AG04449 (cell line): ENCODE measurements around the gene SRSF8.

ENCODE experiments used
- CTCF ChIA-PET: fragments of 350-600 bp; formaldehyde crosslinking; extraction: SDS; loops from one replicate; lab custom pipeline; 2021; ENCODE audit warnings: antibody characterized with exemption; lab: Yijun Ruan, JAX
- POLR2A ChIA-PET: fragments of 400-600, 350-600 bp; formaldehyde crosslinking; extraction: SDS; loops from one replicate; lab custom pipeline; 2020; ENCODE audit warnings: antibody characterized with exemption, inconsistent platforms; lab: Yijun Ruan, JAX
- DNase-seq: peaks from one replicate; pipeline ENCODE4 v3.0.0-alpha.2; 2010; ENCODE audit warnings: low read depth, low spot score
- H3K4me3 ChIP-seq: 2 replicates; pipeline ENCODE4 v1.5.1; 2011; ENCODE audit warnings: low read depth, mild to moderate bottlenecking, control low read depth, low read length
- TF ChIP-seq, protein P1 (sequence below): IDR thresholded peaks from one replicate; pipeline ENCODE4 v1.5.1; 2011; ENCODE audit warnings: mild to moderate bottlenecking, moderate library complexity, low read length, control low read depth, inconsistent platforms; ENCODE audit not compliant: insufficient read depth; ENCODE audit errors: missing control alignments

Gene SRSF8

DNA sequence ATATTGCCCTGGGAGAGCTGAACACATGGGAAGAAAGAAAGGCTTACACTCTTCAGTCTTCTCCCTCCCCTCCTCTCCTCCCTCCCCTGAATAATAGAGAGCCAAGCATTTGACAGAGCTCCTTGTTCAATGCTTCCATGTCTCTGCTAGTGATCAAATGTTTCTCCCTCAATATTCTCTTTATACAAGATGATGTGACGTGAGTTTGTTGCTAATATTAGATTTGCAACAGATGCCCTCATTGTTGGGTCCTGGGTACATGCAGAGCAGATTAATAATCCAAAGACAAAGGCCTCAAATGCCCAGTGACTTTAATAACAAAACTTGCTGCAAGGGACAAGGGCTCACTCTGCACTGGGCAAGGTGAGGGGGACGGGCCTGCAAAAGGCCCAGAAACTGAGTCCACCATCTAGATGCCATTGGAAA is 15.9 kb downstream of the SRSF8 start:
- no peak overlapping the region for H3K4me3 ChIP-seq
- CTCF ChIA-PET: interaction anchor here (4.9 kb wide), 1 partner anchor 13 kb away, joined by 50 read pairs; no protein-coding TSS in a partner anchor
- POLR2A ChIA-PET: no interaction called here
- DNase-seq: no peak
- TF ChIP-seq, protein P1, sequence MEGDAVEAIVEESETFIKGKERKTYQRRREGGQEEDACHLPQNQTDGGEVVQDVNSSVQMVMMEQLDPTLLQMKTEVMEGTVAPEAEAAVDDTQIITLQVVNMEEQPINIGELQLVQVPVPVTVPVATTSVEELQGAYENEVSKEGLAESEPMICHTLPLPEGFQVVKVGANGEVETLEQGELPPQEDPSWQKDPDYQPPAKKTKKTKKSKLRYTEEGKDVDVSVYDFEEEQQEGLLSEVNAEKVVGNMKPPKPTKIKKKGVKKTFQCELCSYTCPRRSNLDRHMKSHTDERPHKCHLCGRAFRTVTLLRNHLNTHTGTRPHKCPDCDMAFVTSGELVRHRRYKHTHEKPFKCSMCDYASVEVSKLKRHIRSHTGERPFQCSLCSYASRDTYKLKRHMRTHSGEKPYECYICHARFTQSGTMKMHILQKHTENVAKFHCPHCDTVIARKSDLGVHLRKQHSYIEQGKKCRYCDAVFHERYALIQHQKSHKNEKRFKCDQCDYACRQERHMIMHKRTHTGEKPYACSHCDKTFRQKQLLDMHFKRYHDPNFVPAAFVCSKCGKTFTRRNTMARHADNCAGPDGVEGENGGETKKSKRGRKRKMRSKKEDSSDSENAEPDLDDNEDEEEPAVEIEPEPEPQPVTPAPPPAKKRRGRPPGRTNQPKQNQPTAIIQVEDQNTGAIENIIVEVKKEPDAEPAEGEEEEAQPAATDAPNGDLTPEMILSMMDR: no peak

DNA sequence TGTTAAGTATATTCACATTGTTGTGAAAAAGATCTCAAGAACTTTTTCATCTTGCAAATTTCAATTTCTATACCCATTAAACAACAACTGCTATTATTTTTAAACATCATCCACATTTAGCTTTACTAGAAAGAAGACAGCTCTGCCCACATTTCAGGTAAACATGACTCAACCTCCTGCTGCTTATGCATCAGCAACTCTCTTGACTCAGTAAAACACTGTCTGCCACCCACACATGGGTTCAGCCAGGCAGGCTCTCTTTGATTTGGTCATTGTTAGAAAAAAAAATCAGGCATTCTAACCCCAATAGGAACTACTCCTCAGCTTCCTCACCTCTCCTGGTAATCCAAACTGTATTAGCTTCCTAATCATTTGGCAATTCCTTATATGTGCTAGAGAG is 17.8 kb downstream of the SRSF8 start:
- DNase-seq: no peak
- TF ChIP-seq, protein P1: no peak
- POLR2A ChIA-PET: no interaction called here
- CTCF ChIA-PET: interaction anchor here (1.4 to 3.9 kb wide), 4 partner anchors 9 to 17 kb away, joined by 5 to 28 read pairs (median 12); partner anchors contain the start of gene SRSF8
- H3K4me3 ChIP-seq: no peak overlapping the region

DNA sequence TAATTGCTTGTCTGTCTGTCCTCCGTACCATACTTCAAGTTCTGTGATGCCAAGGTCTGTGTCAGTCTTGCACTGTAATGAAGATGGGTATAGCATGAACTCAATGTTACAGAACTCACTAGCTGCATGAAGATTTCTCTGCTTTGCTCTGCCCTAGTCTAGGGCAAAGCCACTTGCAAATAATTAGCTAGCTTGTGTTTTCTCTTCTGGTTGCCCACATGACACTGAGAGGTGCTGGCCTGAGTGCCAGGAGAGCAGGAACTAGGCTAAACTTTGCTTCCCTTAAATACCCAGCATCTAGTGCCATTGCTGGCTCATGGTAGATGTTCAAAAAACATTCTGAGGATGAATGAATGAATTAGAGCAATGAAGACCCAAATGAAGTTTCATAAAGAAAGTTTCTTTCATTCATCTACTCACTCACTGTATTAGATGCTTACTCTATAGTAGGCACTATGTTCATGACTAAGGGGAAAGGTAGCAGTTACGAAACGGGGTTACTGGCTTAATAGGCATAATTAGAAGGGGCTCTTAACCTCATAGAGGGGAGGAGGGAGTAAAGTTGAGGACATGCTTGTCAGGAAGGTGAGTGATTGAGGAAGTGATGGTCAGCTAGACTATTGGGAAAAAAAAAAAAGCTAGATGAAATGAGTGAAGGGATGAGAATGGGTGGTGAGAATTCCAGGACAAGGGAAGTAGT is 18.5 kb downstream of the SRSF8 start:
- TF ChIP-seq, protein P1: no peak
- ChIA-PET POLR2A (no interaction called here), CTCF (interaction anchor here (1.4 to 3.9 kb wide), 4 partner anchors 8 to 18 kb away, joined by 5 to 28 read pairs (median 12); partner anchors contain the start of gene SRSF8)
- no peak overlapping the region for H3K4me3 ChIP-seq
- DNase-seq: no peak

DNA sequence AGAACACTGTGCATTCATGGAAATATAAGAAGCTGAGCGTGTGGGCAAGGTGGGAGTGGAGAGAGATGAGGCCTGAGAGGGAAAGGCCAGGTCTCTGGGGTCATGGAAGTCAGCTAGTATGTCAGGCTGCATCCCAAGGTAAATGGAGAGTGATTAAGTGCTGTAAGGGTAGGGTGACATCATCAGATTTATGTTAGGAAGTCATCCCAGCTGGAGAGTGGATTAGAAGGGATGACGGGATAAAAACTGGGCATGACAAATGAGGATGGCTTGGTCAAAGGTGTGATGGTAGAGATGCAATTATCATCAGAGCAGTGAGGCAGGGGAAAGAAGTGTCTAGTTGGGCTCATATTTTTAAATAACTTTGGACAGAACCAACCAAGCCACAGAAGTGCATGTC is 19.4 kb downstream of the SRSF8 start:
- DNase-seq: no peak
- ChIA-PET CTCF (interaction anchor here (2.9 to 3.9 kb wide), 2 partner anchors 16 to 19 kb away, joined by 15 to 28 read pairs; partner anchors contain the start of gene SRSF8), POLR2A (no interaction called here)
- TF ChIP-seq, protein P1: no peak
- no peak overlapping the region for H3K4me3 ChIP-seq

DNA sequence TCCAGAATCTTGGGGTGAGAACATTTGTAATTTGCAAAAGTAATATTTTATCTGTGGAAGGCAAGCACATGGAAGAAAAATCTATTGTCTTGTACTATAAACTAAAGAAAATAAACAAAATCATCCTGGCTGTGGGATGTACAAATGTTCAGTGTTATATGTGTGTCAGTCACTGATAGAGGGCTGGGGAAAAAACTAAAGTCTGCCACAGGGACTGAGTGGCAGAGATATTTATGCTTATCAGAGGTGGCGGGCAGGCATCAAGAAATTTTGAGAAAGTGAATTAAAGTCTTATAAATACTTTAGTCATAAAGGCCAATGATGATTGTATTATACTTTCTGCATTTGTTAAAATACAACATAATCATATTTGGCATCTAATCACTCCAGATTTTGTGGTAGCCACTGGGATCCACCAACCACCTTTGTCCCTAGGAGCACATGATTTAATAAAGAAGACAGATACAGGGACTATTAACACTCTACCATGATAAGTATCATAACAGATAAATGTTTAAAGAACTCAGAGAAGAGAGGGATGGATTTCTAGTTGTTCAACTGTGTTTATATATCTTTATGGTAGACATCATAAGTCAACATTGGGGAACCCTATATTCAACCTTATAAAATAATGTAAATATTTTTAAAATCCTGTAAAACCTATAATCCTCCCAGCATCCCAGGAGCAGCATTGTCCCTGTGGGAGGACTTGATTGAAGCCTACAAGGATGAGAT is 20.3 kb downstream of the SRSF8 start:
- ChIA-PET POLR2A (no interaction called here), CTCF (interaction anchor here (1.4 to 3.9 kb wide), 3 partner anchors 14 to 18 kb away, joined by 5 to 28 read pairs (median 6); no protein-coding TSS in a partner anchor)
- DNase-seq: no peak
- no peak overlapping the region for H3K4me3 ChIP-seq
- TF ChIP-seq, protein P1: no peak

DNA sequence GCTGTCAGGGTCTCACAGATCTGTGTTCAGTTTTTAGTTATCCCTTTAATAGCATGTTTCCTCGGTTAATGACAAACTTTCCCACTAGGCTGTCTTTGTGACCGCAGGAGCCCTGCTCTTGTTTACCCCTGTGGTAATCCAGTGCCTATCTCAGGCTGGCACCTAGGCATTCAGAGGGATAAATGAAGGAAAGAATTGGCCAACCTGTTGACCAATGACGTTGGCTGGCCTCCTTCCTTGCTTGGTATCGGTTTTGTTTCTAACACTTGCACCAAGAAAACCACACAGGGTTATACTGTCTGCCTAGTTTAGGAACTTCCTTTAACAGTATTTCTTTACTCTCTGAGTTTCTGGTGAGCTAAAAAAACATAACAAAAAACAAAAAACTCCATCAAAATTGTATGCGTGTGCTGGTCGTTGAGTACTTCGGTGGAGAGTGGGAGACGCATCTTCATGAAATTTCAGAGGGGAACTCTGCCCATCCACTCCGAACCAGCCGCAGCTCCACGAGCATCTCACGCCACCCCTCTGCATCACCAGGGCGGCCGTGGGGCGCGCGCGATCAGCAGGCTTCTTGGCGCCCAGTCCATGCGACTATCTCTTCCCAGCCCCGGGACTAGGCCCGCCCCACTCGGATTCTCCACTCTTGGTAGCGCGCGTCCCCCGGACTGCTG is 22.4 kb downstream of the SRSF8 start:
- ChIA-PET POLR2A (interaction anchor here (1.2 to 2.5 kb wide), 3 partner anchors 11 to 21 kb away, joined by 3 to 28 read pairs (median 6); partner anchors contain the start of gene SRSF8), CTCF (interaction anchor here (1.0 to 2.9 kb wide), 8 partner anchors 8 to 675 kb away, joined by 3 to 15 read pairs (median 7); partner anchors contain the start of gene SRSF8)
- no peak for DNase-seq
- TF ChIP-seq, protein P1: no peak
- peak overlapping the region; percentile 71 for H3K4me3 ChIP-seq
